Natural killer cell (primary cell): ENCODE measurements around the gene HSPG2. TPM values are rescaled to one million over a fixed set of nuclear protein-coding genes. Genes with fewer than 3 reads are reported as not detected.

Experiments
- ATAC-seq, 3 donors: fragments of 150-1000 bp in 2 of 3; fragments of 200-7000 bp in 1 of 3; cut with Tn5 transposase; 1 replicate in 1 of 3; 2 replicates in 2 of 3; pipeline ENCODE4 v1.10.0; 2021; ENCODE audit warnings: mild to moderate bottlenecking in 2 of 3, moderate library complexity in 2 of 3
- DNase-seq, 2 donors: peaks; one replicate each; pipeline versions ENCODE4 v3.0.0 to v3.0.0-alpha.2; 2013 to 2021; ENCODE audit warnings: mixed read lengths in 1 of 2
- H3K27ac ChIP-seq: one replicate; pipeline ENCODE4 v1.5.1; 2013; ENCODE audit warnings: mild to moderate bottlenecking, low read length
- H3K27me3 ChIP-seq: one replicate; pipeline ENCODE4 v1.6.1; 2013; ENCODE audit warnings: low read length; ENCODE audit not compliant: control insufficient read depth, insufficient read depth
- H3K36me3 ChIP-seq: one replicate; pipeline ENCODE4 v1.6.1; 2013; ENCODE audit warnings: low read length; ENCODE audit not compliant: control insufficient read depth, insufficient read depth
- H3K4me1 ChIP-seq: one replicate; pipeline ENCODE4 v1.6.1; 2013; ENCODE audit warnings: low read length; ENCODE audit not compliant: control insufficient read depth, insufficient read depth
- H3K4me3 ChIP-seq: one replicate; pipeline ENCODE4 v1.5.1; 2013; ENCODE audit warnings: low read length
- H3K9me3 ChIP-seq: one replicate; pipeline ENCODE4 v1.6.1; 2013; ENCODE audit warnings: low read length; ENCODE audit not compliant: control insufficient read depth, insufficient read depth
- H3K27ac Mint-ChIP-seq, 2 donors: one replicate each; pipeline ENCODE4 v1.8.0; 2022; ENCODE audit warnings: mild to moderate bottlenecking in 2 of 2, mixed read lengths in 2 of 2, moderate library complexity in 1 of 2
- H3K27me3 Mint-ChIP-seq, 2 donors: one replicate each; pipeline ENCODE4 v1.8.0; 2022; ENCODE audit warnings: low read depth in 2 of 2, mixed read lengths in 2 of 2
- H3K36me3 Mint-ChIP-seq: one replicate; pipeline ENCODE4 v1.8.0; 2022; ENCODE audit warnings: mixed read lengths
- H3K4me1 Mint-ChIP-seq, 2 donors: one replicate each; pipeline ENCODE4 v1.8.0; 2022; ENCODE audit warnings: mixed read lengths in 2 of 2
- H3K4me3 Mint-ChIP-seq: one replicate; pipeline ENCODE4 v1.8.0; 2022; ENCODE audit warnings: mild to moderate bottlenecking, moderate library complexity, mixed read lengths
- H3K9me3 Mint-ChIP-seq, 2 donors: one replicate each; pipeline ENCODE4 v1.8.0; 2022; ENCODE audit warnings: mixed read lengths in 2 of 2
- CTCF ChIP-seq: fragments of 200-600 bp; IDR thresholded peaks from one replicate; pipeline ENCODE4 v1.8.0; 2022; ENCODE audit warnings: antibody characterized with exemption
- WGBS: methylation state at CpG from one replicate; pipeline ENCODE4 v1.1.7; 2013; ENCODE audit warnings: missing lambda C conversion rate; ENCODE audit not compliant: insufficient coverage; 5-methylcytosine and 5-hydroxymethylcytosine counted together
- intact Hi-C: fragments of 100-400 bp; cut with micrococcal nuclease; formaldehyde crosslinking; loops from one replicate; pipeline ENCODE4 v1.14.2; 2022
- total RNA-seq, 4 donors: library from RNA; stranded (reverse); fragments of 120-200 nt in 1 of 4; gene quantifications; one replicate each; pipeline versions ENCODE4 v1.2.3 to v1.2.4, GENCODE V29; 2013 to 2022

HSPG2 gene
- total RNA-seq, 3 donors from 2014 or later (not counting 1 experiment from before 2014, with no cell fraction given), result 0.54 to 0.93 (median 0.90) TPM

GRCh38 chr1:21912038-21912758, 24.9 kb downstream of the HSPG2 start:
- H3K4me1 Mint-ChIP-seq, result peaks cover 6 to 10% of the 10 kb centered on the region in 2 donors
- no peak for ATAC-seq
- no peak overlapping the region for H3K4me3 Mint-ChIP-seq
- WGBS, result 92% methylated on average over 8 of the region's 9 CpGs
- Histone ChIP-seq H3K27ac (no peak overlapping the region), H3K36me3 (no peaks in the 10 kb centered on the region), H3K4me1 (peaks cover 23% of the 10 kb centered on the region), H3K27me3 (no peaks in the 10 kb centered on the region), H3K9me3 (no peaks in the 10 kb centered on the region), H3K4me3 (no peak overlapping the region)
- intact Hi-C loops, result no loop called here
- no peak for TF ChIP-seq CTCF
- no peaks in the 10 kb centered on the region for H3K27me3 Mint-ChIP-seq
- H3K27ac Mint-ChIP-seq, result peak overlapping the region in 1 of 2 donors; percentile 42
- no peaks in the 10 kb centered on the region for H3K9me3 Mint-ChIP-seq
- H3K36me3 Mint-ChIP-seq, result no peaks in the 10 kb centered on the region
- no peak for DNase-seq

DNA sequence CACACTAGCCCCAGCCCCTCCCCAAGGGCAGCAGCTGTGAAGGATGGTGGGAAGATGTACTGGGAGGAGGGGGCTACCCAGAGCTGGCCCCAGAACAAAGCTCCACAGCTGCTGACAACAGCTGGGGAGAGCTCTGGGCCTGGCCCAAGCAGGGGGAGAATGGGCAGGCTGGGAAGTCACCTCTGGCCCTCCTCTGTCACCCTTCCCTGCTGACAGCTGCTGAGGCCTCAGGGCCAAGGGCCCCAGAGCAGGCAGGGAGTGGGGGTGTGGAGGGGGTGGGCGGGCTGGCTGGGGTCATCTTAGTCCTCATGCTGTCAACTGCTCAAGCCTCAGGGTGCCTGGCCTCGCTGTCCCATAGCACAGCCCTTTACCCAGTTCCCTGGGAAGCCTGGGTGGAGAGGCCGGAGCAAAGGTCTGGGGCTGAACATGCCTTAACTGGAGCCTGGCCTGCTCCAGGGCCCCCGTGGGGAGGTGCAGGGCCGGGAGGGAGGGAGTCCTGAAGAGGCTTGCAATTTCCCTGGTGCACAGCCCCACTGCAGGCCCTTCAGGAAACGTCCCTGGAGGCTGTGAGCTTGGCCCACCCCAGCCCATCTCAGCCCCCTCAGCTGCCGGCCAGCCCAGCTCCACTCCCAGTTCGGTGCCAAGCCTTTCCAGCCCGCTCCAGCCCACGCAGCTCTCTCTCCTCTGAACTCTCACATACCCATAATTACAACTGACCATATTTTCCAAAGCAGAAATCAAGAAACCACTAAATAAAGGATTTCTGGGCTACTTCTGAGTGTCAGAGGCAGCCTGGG, 25.7 kb downstream of the HSPG2 start:
- TF ChIP-seq CTCF, result no peak
- Histone ChIP-seq H3K9me3 (no peaks in the 10 kb centered on the region), H3K27me3 (no peaks in the 10 kb centered on the region), H3K4me3 (no peak overlapping the region), H3K27ac (no peak overlapping the region), H3K4me1 (peaks cover 23% of the 10 kb centered on the region), H3K36me3 (no peaks in the 10 kb centered on the region)
- peaks cover 6 to 10% of the 10 kb centered on the region in 2 donors for H3K4me1 Mint-ChIP-seq
- ATAC-seq, result no peak
- no peaks in the 10 kb centered on the region for H3K36me3 Mint-ChIP-seq
- intact Hi-C loops, result no loop called here
- no peak overlapping the region for H3K27ac Mint-ChIP-seq
- no peak for DNase-seq
- H3K27me3 Mint-ChIP-seq, result no peaks in the 10 kb centered on the region
- 82% methylated on average over 10 of the region's 10 CpGs for WGBS
- H3K4me3 Mint-ChIP-seq, result no peak overlapping the region
- H3K9me3 Mint-ChIP-seq, result no peaks in the 10 kb centered on the region

GRCh38 chr1:21910558-21911204, 26.4 kb downstream of the HSPG2 start:
- Mint-ChIP-seq H3K9me3 (no peaks in the 10 kb centered on the region), H3K27me3 (no peaks in the 10 kb centered on the region), H3K4me1 (peaks cover 6 to 10% of the 10 kb centered on the region in 2 donors), H3K4me3 (no peak overlapping the region), H3K36me3 (no peaks in the 10 kb centered on the region), H3K27ac (no peak overlapping the region)
- Histone ChIP-seq H3K4me1 (peaks cover 23% of the 10 kb centered on the region), H3K4me3 (no peak overlapping the region), H3K9me3 (no peaks in the 10 kb centered on the region), H3K36me3 (no peaks in the 10 kb centered on the region), H3K27ac (no peak overlapping the region), H3K27me3 (no peaks in the 10 kb centered on the region)
- intact Hi-C loops, result no loop called here
- DNase-seq, result no peak
- no peak for TF ChIP-seq CTCF
- no peak for ATAC-seq
- WGBS, result 92% methylated on average over 9 of the region's 11 CpGs
